NCI-H1694 (cell line): ENCODE results near the gene DLX5.

ENCODE experiments used
- DNase-seq: peaks from one replicate; lab custom pipeline; 2025; lab: John Stamatoyannopoulos, UW

The DLX5 gene

DNA sequence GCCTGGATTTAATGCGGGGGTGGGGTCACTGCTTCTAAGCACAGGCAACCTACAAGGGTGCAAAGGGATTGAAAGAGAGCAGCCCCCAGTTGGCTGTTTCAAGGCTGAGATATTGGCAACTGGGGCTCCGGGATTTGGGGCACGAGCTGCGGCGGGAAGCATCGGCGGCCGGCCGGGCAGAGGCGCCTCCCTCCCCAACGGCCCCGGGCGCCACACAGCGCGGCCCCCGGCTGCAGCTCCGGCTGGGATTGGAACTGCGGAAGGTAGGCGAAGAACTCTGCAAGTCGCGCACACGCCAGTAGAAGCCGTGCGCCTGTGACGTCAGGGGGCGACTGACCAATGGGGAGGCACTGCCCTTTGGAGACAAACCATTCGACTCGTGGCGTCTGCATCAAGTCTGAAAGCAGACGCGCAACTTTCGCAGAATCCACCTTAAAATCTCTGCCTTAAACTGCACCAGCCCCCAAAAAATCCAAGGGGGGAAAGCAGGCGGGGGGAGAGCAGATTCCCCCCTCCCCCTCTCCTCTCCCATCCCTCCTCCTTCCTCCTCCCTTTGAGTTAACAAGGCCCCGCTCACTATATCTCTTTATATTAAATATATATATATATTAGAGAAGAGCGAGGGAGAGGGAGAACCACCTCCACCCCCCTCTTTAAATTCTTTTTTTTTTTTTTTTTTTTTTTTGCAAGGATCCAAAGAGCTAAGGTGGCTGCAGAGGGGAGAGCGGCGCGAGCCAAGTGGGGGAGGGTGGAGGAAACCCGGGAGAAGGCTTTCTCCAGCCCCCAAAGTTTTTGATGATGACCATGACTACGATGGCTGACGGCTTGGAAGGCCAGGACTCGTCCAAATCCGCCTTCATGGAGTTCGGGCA is 19.2 kb downstream of the DLX5 start, which contains the start of gene DLX6:
DLX6 (plus strand) TSS at position 371 of the 872 bp plus-strand sequence; CDS start at position 796, 425 bp downstream.
- DNase-seq: peak; percentile 94

DNA sequence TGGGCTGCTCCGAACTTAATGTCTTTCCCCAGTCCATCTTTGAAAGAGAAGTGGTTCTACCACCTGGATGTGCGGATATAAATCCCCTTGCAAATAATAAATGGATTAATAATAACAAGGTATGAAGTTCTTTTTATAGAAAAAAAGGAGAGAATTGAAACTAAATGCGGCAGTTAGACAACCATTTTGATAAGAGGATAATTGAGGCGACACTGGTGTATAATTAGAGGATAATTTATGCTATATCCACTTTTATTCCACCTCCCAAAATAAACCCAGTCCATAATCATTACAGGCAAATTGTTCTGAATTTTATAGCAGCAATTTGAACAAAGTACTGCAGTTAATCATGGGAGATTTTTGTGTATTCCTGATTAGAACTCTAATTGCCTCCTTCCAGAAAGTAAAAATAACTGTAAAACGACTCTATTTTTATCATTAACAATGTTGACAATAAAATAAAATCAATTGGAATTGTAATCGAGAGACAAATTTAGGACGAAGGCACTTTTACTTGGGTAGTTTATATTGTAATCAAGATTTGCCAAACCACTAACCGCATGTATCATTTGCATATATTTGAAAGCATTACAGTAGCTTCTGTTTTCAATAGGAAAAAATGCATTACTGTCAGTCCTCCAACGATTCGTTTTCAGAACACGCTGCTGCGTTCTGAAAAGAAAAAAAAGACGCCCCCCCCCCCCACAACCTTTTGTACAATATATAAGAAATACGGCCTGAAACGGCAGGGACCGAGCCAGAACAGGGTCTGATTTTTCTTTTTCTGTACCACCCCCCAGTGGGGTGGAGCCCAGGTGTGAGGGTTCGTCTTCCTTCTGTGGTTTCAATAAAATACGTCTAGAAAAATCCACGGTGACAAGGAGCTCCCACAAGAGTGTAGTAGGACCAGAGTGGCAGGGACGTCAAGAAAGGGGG is 20.1 kb downstream of the DLX5 start:
- no peak for DNase-seq

DNA sequence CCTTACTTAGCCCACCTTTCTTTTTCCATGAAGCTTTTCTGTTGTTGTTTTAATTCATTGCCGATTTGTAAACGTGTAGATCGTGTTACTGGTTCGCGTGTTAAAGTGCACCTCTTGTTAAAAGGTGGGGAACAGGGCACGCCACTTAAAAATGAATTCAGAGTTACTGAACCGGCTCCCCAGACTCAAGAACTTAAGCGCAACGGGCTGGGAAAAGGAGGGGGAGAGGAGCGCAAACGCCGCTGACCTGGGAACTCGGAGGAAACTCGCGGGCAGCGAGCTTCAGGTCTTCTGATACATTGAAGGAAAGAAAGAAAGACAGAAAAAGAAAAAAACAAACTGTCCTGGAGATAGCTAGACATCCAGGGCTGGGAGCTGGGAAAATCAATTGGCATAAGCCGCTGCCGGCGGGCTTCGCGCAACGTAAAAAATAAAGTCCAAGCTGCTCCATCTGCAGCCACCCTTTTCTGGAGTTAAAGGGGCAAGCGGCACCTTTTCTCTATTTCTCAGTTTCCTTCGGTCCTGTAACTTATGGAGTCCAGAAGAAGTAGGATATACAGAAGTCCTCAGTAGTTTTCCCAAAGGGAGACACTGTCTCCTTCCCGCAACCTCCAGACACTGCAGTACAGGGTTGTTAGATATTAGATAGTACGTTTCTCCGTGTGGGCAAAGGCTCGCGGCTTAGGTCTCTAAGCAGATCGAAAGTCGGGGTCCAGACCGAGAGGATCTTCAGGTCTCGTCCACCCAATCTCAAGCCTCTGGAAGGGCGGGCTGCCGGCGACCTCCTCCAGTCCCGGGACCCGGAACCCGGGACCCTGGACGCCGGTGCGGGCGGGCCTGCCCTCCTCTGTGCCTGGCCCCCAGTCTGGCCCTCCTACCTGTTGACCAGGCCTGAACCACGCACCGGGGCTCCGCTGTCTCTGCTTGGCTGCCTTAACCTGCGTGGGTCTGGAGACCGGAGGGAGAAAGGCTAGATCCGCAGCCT is 21.1 kb downstream of the DLX5 start:
- DNase-seq: no peak

DNA sequence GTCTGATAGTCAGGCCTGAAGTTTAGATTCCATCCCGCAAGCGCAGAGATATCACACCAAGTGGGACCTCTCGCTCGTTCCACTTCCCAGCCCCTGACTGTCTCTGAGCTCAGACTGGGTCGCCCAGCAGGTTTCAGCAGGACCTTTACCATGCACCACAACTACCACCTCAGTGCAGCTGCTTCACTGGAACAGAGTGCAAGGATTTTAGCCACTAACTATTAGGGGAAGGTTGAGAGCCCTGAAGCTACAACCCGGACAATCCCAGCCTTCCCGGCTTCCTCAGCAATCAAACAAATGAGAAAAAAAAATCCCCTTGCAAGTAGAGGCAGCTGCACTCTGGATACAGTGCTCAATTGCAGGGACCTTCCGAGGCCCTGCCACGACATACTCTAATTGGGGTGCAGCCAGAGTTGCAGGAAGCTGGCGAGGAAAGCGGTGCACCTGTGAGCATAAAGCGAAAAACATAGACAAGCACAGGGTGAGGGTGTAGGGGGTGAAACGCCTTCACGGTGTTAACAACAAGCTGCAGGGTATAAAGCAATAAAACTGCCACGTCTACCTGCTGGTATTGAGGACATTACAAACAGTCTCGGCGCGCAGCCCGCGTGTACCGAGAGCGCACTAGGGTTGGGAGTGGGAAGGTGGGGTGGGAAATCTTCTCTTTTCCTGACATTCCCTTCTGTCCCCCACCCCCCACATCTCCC is 21.9 kb downstream of the DLX5 start:
- no peak for DNase-seq

DNA sequence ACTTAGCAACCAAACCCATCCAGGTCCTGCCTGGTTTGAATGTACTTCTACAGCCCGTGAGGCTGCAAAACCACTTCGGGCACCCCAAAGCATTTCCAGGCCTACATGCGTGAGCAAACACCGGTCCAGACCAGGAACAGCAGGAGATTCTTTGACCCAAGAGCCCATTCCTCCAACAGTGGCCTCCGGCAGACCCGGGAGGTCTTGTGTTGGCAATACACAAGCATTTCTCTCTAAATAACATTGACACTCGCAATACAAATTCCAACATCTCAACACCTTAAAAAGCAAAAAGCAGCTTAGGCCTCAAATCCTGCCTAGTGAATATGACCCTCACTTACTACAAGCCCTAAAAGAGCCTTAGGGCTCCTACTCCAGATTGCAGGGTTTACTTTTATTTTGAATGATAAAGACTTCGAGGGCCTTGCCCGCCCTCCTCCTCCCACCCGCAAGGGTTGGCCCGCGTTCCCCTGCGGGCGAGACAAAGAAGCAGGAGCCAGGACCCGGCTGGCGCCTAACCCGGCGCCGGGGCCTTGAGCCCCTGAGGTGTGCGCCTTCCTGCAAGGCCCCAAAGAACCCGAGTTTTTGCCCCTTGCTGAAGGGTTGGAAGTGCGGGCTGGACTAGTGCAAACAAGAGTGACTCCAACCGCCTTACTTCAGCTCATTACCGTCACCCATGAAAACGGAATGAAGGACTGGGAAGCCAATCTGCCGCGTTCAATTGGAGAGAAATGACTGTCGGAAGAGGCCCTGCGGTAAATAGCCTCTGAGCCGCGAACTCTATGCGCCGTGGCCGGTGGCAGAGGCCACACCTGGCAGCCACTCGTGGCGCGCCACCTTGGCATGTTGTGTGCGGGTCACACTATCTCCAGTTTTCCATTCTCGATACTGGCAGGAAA is 22.7 kb downstream of the DLX5 start:
- no peak for DNase-seq

DNA sequence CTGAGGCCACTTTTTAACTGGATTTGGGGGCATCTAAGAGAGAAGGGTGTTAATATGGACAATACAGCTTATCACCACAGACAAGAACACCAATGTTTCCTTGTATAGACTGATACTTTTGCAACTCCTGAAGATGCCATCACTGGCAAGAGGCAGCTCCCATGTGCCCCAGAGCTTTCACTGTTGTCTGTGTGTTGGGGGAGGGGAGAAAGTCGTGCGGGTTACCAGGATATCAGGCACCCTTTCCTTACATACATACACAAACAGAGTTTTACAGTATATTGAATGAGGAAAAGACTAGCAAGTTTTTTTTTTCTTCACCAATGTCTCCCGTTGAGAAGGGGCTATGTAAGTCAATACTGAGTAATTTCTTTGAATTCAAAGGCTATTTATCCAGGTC is 23.4 kb downstream of the DLX5 start:
- no peak for DNase-seq

- no peak for DNase-seq
These were observed 25.9 kb downstream of the DLX5 start for GRCh38 chr7:96998744-96999143.

GRCh38 chr7:96998333-96998732 is 26.3 kb downstream of the DLX5 start:
- no peak for DNase-seq

- DNase-seq: no peak
These were observed 27.1 kb downstream of the DLX5 start for GRCh38 chr7:96997512-96998032.

DNA sequence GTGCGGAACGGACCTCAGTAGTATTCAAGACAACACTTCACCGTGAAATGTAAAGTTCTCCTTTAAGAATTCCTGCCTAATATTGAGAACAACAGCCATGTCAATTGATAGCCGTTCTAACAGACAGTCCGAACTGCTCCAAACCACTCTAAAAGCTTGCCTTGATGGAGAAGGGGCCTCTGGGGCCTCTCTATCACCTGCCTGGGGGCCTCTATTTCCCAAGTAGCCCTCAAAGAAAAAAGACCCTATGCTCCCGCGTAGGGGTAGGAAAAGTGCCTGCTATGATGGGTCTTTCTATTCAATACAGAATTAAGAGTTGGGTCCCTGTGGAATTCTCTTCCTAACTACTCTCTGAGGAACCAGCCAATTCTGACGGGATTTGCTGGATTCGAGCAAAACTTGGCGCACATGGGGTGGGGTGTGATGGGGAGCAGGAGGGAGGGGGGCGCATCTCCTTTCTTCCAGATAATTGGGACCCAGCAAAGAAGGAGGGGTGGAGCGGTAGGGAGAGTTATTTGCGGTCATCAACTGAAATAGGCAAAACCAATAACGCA is 27.6 kb downstream of the DLX5 start:
- no peak for DNase-seq

DNA sequence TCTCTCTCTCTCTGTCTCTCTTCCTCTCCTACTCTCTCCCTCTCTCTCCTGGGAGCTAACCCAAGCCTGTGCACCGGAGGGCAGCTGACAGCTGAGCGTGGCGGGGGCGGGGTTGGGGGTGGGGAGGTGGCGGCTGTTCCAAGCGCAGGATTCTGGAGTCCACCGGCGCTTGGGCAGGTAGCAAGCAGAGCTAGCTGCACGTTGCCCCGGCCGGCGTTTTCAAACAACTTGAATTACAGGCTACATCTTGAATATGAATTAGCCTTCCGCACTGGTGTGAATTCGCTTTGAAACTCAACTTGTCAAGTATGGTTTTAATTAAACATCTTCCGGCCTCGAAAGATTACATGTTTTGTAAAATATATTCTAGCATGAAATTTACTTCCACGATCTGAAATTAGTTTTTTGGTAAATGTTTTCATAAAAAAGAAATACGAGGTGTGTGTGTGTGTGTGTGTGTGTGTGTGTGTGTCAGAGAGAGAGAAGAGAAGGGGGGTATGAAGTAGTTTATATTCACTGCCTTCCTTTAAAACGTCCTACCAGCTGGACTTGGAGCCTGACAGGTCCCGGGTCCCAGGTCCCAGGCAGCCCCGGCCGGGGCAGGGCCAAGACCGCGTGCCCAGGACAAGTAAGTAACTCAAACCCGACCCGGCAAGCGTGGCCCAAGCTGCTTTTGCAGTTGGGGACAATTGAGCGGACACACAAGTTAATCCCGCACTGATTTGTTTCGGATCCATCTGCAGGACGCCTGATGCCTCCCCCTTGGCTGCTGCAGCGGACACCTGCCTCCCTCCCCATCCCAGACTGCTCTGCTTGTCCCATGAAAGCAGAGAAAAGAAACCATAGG is 28.3 kb downstream of the DLX5 start:
- DNase-seq: no peak

GRCh38 chr7:96995406-96996110 is 29.1 kb downstream of the DLX5 start:
- no peak for DNase-seq

GRCh38 chr7:96993980-96994379 is 30.7 kb downstream of the DLX5 start:
- DNase-seq: no peak

- DNase-seq: no peak
These were observed 31.4 kb downstream of the DLX5 start for GRCh38 chr7:96993094-96993865.

DNA sequence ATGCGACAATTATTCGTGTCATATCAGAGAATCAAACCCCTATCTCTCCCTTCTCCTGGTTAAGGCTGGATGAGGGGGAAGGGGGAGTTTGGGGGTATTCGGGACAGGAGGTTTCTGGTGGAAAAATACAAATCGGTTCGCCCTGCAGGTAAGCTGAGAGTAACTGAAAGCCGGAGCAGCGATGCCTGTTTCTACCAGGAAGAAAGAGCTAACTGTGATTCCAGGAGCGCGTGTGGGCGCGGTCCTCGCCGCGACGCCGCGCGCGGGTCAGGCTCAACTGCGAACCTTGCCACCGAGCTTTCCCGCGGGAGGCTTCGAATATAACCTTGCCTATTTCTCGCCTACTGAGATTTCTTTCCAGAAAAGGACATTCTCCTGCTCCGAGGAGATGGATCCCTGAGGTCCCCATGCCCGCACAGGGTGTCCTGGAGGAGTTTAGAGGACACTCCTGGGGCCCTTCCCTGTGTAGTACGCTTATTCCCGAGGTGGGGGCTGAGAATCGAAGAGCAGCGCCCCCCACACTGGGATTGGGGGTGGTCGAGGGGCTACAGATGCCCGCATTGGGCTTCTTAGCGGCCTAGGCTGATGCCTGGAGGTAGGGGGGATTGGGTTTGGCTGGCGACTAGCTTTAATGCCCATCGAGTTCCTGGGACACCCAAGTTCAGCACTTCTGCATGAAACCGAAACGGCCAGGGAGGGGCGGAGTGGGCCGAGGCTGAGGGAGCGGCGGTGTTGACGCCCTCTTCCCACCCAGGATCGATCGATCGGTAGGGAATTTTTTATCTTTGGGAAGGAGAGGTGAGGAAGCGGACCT is 32.2 kb downstream of the DLX5 start:
- no peak for DNase-seq

GRCh38 chr7:96991546-96992191 is 33.0 kb downstream of the DLX5 start:
- DNase-seq: no peak
